ENCODE data around the gene SPAM1. TPM values are rescaled to one million over a fixed set of nuclear protein-coding genes. Genes with fewer than 3 reads are reported as not detected.
"Not testable (repeated sequence)": the region's sequence is repeated elsewhere in the genome, so short reads cannot be mapped to it uniquely, and the experiment has no call there.

The SPAM1 gene
- total and polyA plus RNA-seq, 7 donors: 0.79 TPM; not detected in 6

- no peak overlapping the region for H3K27ac ChIP-seq
- ATAC-seq: no peak
- H3K4me3 ChIP-seq: no peak overlapping the region
- H3K9me3 ChIP-seq: peaks cover 3% of the 10 kb centered on the region
- H3K4me1 ChIP-seq: no peaks in the 10 kb centered on the region
- DNase-seq: no peak
- no peaks in the 10 kb centered on the region for H3K36me3 ChIP-seq (ENCODE audit: insufficient read depth in 1 of 2, low read depth in 1 of 2)
- intact Hi-C loops (cut with DNase I): no loop called here
- H3K27me3 ChIP-seq (ENCODE audit: insufficient read depth in 3 of 3, low read length in 2 of 3): no peaks in the 10 kb centered on the region
- TF ChIP-seq CTCF (IDR thresholded peaks at IDR 0.05): no peak
Observed at GRCh38 chr7:123888192-123888591, 36.8 kb upstream of the SPAM1 start.

GRCh38 chr7:123894753-123895152, 30.3 kb upstream of the SPAM1 start:
- H3K9me3 ChIP-seq; H3K4me1 ChIP-seq; H3K36me3 ChIP-seq (ENCODE audit: insufficient read depth in 1 of 2, low read depth in 1 of 2); DNase-seq; H3K27me3 ChIP-seq (ENCODE audit: insufficient read depth in 3 of 3, low read length in 2 of 3); ATAC-seq; intact Hi-C loops (cut with DNase I); H3K27ac ChIP-seq; H3K4me3 ChIP-seq: not testable (repeated sequence)
- 94 to 98% (median 96%) methylated on average over 6 to 10 of the region's 10 CpGs for WGBS, 3 donors

GRCh38 chr7:123901101-123901500, 23.9 kb upstream of the SPAM1 start:
- ATAC-seq (no peak), DNase-seq (no peak)
- Histone ChIP-seq H3K27ac (no peak overlapping the region), H3K27me3 (ENCODE audit: insufficient read depth in 3 of 3, low read length in 2 of 3) (no peaks in the 10 kb centered on the region), H3K36me3 (ENCODE audit: insufficient read depth in 1 of 2, low read depth in 1 of 2) (no peaks in the 10 kb centered on the region), H3K4me3 (no peak overlapping the region), H3K9me3 (no peaks in the 10 kb centered on the region), H3K4me1 (no peaks in the 10 kb centered on the region)
- 86 to 93% (median 92%) methylated on average over 1 of the region's 1 CpG for WGBS, 3 donors
- intact Hi-C loops (cut with DNase I): no loop called here
- no peak for TF ChIP-seq CTCF (IDR thresholded peaks at IDR 0.05)

DNA sequence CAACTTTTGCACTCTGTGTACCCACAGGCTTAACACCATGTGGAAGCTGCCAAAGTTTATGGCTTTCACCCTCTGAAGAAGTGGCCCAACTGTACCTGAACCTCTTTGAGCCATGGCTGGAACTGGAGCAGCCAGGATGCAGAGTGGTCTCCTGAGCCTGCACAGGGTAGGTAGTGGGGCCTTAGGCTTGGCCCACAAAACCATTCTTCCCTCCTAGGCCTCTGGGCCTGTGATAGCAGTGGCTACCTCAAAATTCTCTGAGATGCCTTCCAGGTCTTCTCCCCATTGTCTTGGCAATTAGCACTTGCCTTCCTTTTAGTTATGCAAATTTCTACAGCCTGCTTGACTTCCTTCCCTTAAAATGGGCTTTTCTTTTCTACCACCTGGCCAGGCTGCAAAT, 19.3 kb upstream of the SPAM1 start:
- Histone ChIP-seq H3K27me3 (ENCODE audit: insufficient read depth in 3 of 3, low read length in 2 of 3) (no peaks in the 10 kb centered on the region), H3K4me3 (no peak overlapping the region), H3K9me3 (no peaks in the 10 kb centered on the region), H3K36me3 (ENCODE audit: insufficient read depth in 1 of 2, low read depth in 1 of 2) (no peaks in the 10 kb centered on the region), H3K27ac (no peak overlapping the region), H3K4me1 (no peaks in the 10 kb centered on the region)
- TF ChIP-seq CTCF (IDR thresholded peaks at IDR 0.05): no peak
- intact Hi-C loops (cut with DNase I): no loop called here
- no peak for ATAC-seq
- no peak for DNase-seq

GRCh38 chr7:123916240-123916724, 8.8 kb upstream of the SPAM1 start:
- ATAC-seq (peak in 1 of 4 donors; percentile 62), DNase-seq (no peak)
- no peaks in the 10 kb centered on the region for H3K4me1 ChIP-seq
- WGBS, 3 donors: 26 to 44% (median 34%) methylated on average over 2 of the region's 2 CpGs
- no peaks in the 10 kb centered on the region for H3K36me3 ChIP-seq (ENCODE audit: insufficient read depth in 1 of 2, low read depth in 1 of 2)
- no peaks in the 10 kb centered on the region for H3K9me3 ChIP-seq
- no peak overlapping the region for H3K4me3 ChIP-seq
- intact Hi-C loops (cut with DNase I): no loop called here
- peak; percentile 40 for TF ChIP-seq CTCF (IDR thresholded peaks at IDR 0.05)
- no peaks in the 10 kb centered on the region for H3K27me3 ChIP-seq (ENCODE audit: insufficient read depth in 3 of 3, low read length in 2 of 3)
- no peak overlapping the region for H3K27ac ChIP-seq
